Measurements from ENCODE around the gene CELF1. TPM values are rescaled to one million over a fixed set of nuclear protein-coding genes. Genes with fewer than 3 reads are reported as not detected.

Gene CELF1
- total and polyA plus RNA-seq, 2 experiments from 2014 or later, result 124 to 233 TPM

- Mint-ChIP-seq H3K27ac (no peak overlapping the region), H3K27me3 (ENCODE audit: insufficient read depth, low read depth, poor library complexity) (no peaks in the 10 kb centered on the region), H3K4me3 (no peak overlapping the region; the same call in 2 of the 3 replicates), H3K4me1 (peaks cover 9% of the 10 kb centered on the region), H3K9me3 (no peaks in the 10 kb centered on the region), H3K36me3 (ENCODE audit: low read depth) (peaks cover 10% of the 10 kb centered on the region)
- H2AFZ ChIP-seq, result no peak overlapping the region
- peaks cover 11% of the 10 kb centered on the region for H4K20me1 ChIP-seq (replicated peaks; ENCODE audit: insufficient read depth)
- H3K4me3 ChIP-seq, result no peak overlapping the region
- no peaks in the 10 kb centered on the region for H3K9me2 ChIP-seq (ENCODE audit: insufficient read depth)
- H3K4me2 ChIP-seq, result no peak overlapping the region
- H3K27ac ChIP-seq (ENCODE audit: low read depth), result peak overlapping the region; percentile 14; the same call in 1 of the 2 replicates
- H3K27me3 ChIP-seq (ENCODE audit: insufficient read depth), result no peaks in the 10 kb centered on the region
- ATAC-seq (no peak), DNase-seq (ENCODE audit: low spot score) (no peak)
- H3K4me1 ChIP-seq (ENCODE audit: insufficient read depth), result peaks cover 7% of the 10 kb centered on the region
- 0 out of 2 replicates have a peak, but pooled peaks cover 9% of the 10 kb centered on the region for H3K36me3 ChIP-seq (ENCODE audit: insufficient read depth)
- peaks cover 5% of the 10 kb centered on the region; the same call in 1 of the 2 replicates for H3F3A ChIP-seq (replicated peaks; ENCODE audit: low read depth)
- H3K79me2 ChIP-seq (replicated peaks; ENCODE audit: insufficient read depth), result peaks cover 15% of the 10 kb centered on the region
- no peak for TF ChIP-seq STAT1 (IDR thresholded peaks at IDR 0.05; ENCODE audit: unreplicated experiment)
- no peak for TF ChIP-seq EZH2phosphoT487 (IDR thresholded peaks at IDR 0.05; ENCODE audit: unreplicated experiment)
- no peak for TF ChIP-seq JUNB (IDR thresholded peaks at IDR 0.05; ENCODE audit: unreplicated experiment)
- TF ChIP-seq ETS1 (IDR thresholded peaks at IDR 0.05), result no peak
- TF ChIP-seq ZNF331 (CRISPR knock-in tag; IDR thresholded peaks at IDR 0.05; ENCODE audit: low read depth), result no peak
- no peak for TF ChIP-seq ZNF462 (CRISPR knock-in tag; IDR thresholded peaks at IDR 0.05)
- no peak for TF ChIP-seq REST (IDR thresholded peaks at IDR 0.05; ENCODE audit: unreplicated experiment)
- TF ChIP-seq EZH2 (IDR thresholded peaks at IDR 0.05; ENCODE audit: low read depth, unreplicated experiment), result no peak
- no peak for TF ChIP-seq ZNF114 (CRISPR knock-in tag; IDR thresholded peaks at IDR 0.05)
- no peak for TF ChIP-seq NANOG (IDR thresholded peaks at IDR 0.05; ENCODE audit: borderline replicate concordance)
- no peak for TF ChIP-seq CTCF (conservative IDR thresholded peaks at IDR 0.05; ENCODE audit: low read depth in 2 of 2)
- TF ChIP-seq POLR2AphosphoS5 (IDR thresholded peaks at IDR 0.05; ENCODE audit: low read depth), result no peak
- TF ChIP-seq CREB1 (CRISPR knock-in tag; IDR thresholded peaks at IDR 0.05; ENCODE audit: low read depth), result no peak
Observed at GRCh38 chr11:47460571-47461235, 92.2 kb downstream of the CELF1 start.

Data from GM23338 (cell line).